Left lung (tissue), 10 donors: Measurements from ENCODE around the gene LARP1. TPM values are rescaled to one million over a fixed set of nuclear protein-coding genes. Genes with fewer than 3 reads are reported as not detected.

ENCODE experiments used
- ATAC-seq: fragments of 200-7000 bp; cut with Tn5 transposase; one replicate; pipeline ENCODE4 v1.9.1; 2020; ENCODE audit warnings: moderate library complexity
- DNase-seq, 4 donors: peaks; one replicate each; pipeline ENCODE4 v3.0.0-alpha.2; 2013 to 2020
- H3K27ac ChIP-seq, 2 donors: fragments of 200-600 bp; sonication (generic) in 1 of 2; one replicate each; pipeline versions ENCODE4 v1.5.0 to v1.8.0; 2020 to 2021
- H3K27me3 ChIP-seq, 2 donors: fragments of 200-600 bp; sonication (generic) in 1 of 2; one replicate each; pipeline versions ENCODE4 v1.5.0 to v1.8.0; 2020 to 2021
- H3K36me3 ChIP-seq, 2 donors: fragments of 200-600 bp; sonication (generic) in 1 of 2; one replicate each; pipeline versions ENCODE4 v1.5.0 to v1.8.0; 2020 to 2021
- H3K4me1 ChIP-seq, 2 donors: fragments of 200-600 bp; one replicate each; pipeline ENCODE4 v1.8.0; 2021
- H3K4me3 ChIP-seq, 2 donors: fragments of 200-600 bp; sonication (generic) in 1 of 2; one replicate each; pipeline versions ENCODE4 v1.5.0 to v1.8.0; 2020 to 2021; ENCODE audit warnings: mild to moderate bottlenecking in 1 of 2
- H3K9me3 ChIP-seq, 2 donors: fragments of 200-600 bp; sonication (generic) in 1 of 2; one replicate each; pipeline versions ENCODE4 v1.5.0 to v1.8.0; 2020 to 2021
- CTCF ChIP-seq, 2 donors: fragments of 200-600 bp; sonication (generic) in 1 of 2; IDR thresholded peaks; one replicate each; pipeline versions ENCODE4 v1.5.0 to v1.8.0; 2021; ENCODE audit warnings: antibody characterized with exemption in 2 of 2
- intact Hi-C, 2 donors: fragments of 100-400 bp; cut with DNase I; formaldehyde crosslinking; loops; one replicate each; pipeline versions ENCODE4 v1.11.2 to v1.14.2; 2022
- polyA plus RNA-seq, 6 donors: library from polyadenylated mRNA; unstranded; fragments of 120-200 nt; gene quantifications; one replicate each; pipeline ENCODE4 v1.2.1, GENCODE V29; 2013; ENCODE audit not compliant: insufficient read length in 6 of 6
- total RNA-seq, 2 donors: library from RNA; stranded (reverse); fragmentation: NEBNext Ultra II Directional; extraction: Animal tissue kit (Norgen Biotek cat#: 25700); gene quantifications; one replicate each; pipeline ENCODE4 v1.2.1, GENCODE V29; 2021
- donor health status: DM: no; HTN: yes; CAD: no.
- donor health status: DM: no; HTN: no; CAD: no.

LARP1 gene
- total and polyA plus RNA-seq, 8 donors = 90.3 to 172 (median 109) TPM

- intact Hi-C loops = no loop called here
- H3K4me3 ChIP-seq = peak overlapping the region; percentile 54 to 59
- peaks cover 0 to 12% of the 10 kb centered on the region in 2 donors for H3K36me3 ChIP-seq
- DNase-seq = peak in 1 of 4 donors; percentile 21
- H3K27me3 ChIP-seq = no peaks in the 10 kb centered on the region
- H3K4me1 ChIP-seq = peaks cover 27 to 56% of the 10 kb centered on the region in 2 donors
- peak overlapping the region; percentile 99 to 100 for H3K27ac ChIP-seq
- no peak for TF ChIP-seq CTCF (IDR thresholded peaks at IDR 0.05)
- no peaks in the 10 kb centered on the region for H3K9me3 ChIP-seq
- no peak for ATAC-seq
Observed at GRCh38 chr5:154858972-154859871, 104.0 kb downstream of the LARP1 start.

GRCh38 chr5:154860123-154860522 lies 104.9 kb downstream of the LARP1 start:
- H3K4me3 ChIP-seq = peak overlapping the region; percentile 54 to 59
- ATAC-seq (peak; percentile 7), DNase-seq (peak in 2 of 4 donors; percentile 67 to 70)
- peak overlapping the region; percentile 99 to 100 for H3K27ac ChIP-seq
- peaks cover 0 to 21% of the 10 kb centered on the region in 2 donors for H3K36me3 ChIP-seq
- H3K27me3 ChIP-seq = no peaks in the 10 kb centered on the region
- H3K4me1 ChIP-seq = peaks cover 27 to 59% of the 10 kb centered on the region in 2 donors
- no peaks in the 10 kb centered on the region for H3K9me3 ChIP-seq
- TF ChIP-seq CTCF (IDR thresholded peaks at IDR 0.05) = no peak
- intact Hi-C loops = no loop called here

DNA sequence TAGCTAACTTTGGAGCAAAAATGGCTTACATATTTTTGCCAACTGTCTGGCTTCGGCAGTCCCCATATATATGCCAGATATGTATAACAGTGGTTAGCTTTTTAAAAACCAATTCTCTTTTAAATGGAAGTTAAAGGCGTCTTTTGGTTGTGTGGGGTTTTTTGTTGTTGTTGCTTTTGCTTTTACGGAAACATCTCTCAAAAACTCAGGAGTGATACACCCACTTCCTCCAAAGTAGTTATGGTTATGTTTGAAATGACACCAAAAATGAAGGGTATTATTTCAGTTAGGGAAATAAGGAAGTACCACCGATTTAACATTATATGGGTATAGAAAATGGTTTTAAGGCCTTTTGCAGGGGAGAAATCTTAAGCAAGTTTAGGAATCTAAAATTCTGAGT lies 105.6 kb downstream of the LARP1 start:
- DNase-seq (no peak), ATAC-seq (no peak)
- H3K4me3 ChIP-seq = peak overlapping the region; percentile 54 to 59
- peak overlapping the region; percentile 99 to 100 for H3K27ac ChIP-seq
- intact Hi-C loops = no loop called here
- H3K36me3 ChIP-seq = peaks cover 0 to 28% of the 10 kb centered on the region in 2 donors
- peaks cover 27 to 63% of the 10 kb centered on the region in 2 donors for H3K4me1 ChIP-seq
- H3K9me3 ChIP-seq = no peaks in the 10 kb centered on the region
- no peaks in the 10 kb centered on the region for H3K27me3 ChIP-seq
- TF ChIP-seq CTCF (IDR thresholded peaks at IDR 0.05) = no peak

- Histone ChIP-seq H3K36me3 (peaks cover 0 to 40% of the 10 kb centered on the region in 2 donors), H3K4me1 (peaks cover 33 to 66% of the 10 kb centered on the region in 2 donors), H3K27ac (peak overlapping the region in 1 of 2 donors; percentile 18), H3K27me3 (no peaks in the 10 kb centered on the region), H3K9me3 (no peaks in the 10 kb centered on the region), H3K4me3 (peak overlapping the region in 1 of 2 donors; percentile 7)
- intact Hi-C loops = no loop called here
- ATAC-seq (no peak), DNase-seq (no peak)
- no peak for TF ChIP-seq CTCF (IDR thresholded peaks at IDR 0.05)
Observed at GRCh38 chr5:154861946-154862345, 106.8 kb downstream of the LARP1 start.

DNA sequence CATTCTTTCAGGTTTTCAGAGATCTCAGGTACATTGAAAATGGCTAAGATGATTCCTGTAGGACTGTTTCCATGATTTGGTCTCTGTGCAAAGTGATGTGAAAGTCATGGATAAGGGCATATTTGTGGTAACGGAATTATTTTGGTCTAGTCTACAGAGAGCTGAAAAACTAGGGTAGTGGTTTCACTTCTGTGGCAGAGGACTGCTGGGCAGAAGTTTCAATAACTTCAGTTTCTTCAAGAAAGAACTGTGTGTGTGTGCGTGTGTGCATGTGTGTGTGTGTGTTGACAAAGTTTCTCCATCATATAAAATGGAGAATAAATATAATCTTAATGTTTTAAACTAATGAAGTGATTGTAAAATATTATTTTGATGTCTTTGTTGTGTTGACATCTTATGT lies 107.6 kb downstream of the LARP1 start:
- Histone ChIP-seq H3K4me3 (no peak overlapping the region), H3K36me3 (peaks cover 0 to 45% of the 10 kb centered on the region in 2 donors), H3K27me3 (no peaks in the 10 kb centered on the region), H3K4me1 (peaks cover 33 to 66% of the 10 kb centered on the region in 2 donors), H3K27ac (peak overlapping the region; percentile 15 to 39), H3K9me3 (no peaks in the 10 kb centered on the region)
- intact Hi-C loops = no loop called here
- no peak for TF ChIP-seq CTCF (IDR thresholded peaks at IDR 0.05)
- DNase-seq (no peak), ATAC-seq (no peak)
